Stomach (tissue), 9 donors: ENCODE results near the gene ZC3H7B. TPM values are rescaled to one million over a fixed set of nuclear protein-coding genes. Genes with fewer than 3 reads are reported as not detected.

Source experiments
- DNase-seq, 2 donors: peaks; one replicate each; pipeline versions ENCODE4 v3.0.0 to v3.0.0-alpha.2; 2013 to 2019
- H3K27ac ChIP-seq, 5 donors: fragments of 200-600 bp in 4 of 5; sonication (generic) in 4 of 5; one replicate each; pipeline ENCODE4 v1.5.1; 2013 to 2019; ENCODE audit warnings: mild to moderate bottlenecking in 1 of 5, moderate library complexity in 1 of 5
- H3K27me3 ChIP-seq, 3 donors: fragments of 200-600 bp; sonication (generic); one replicate each; pipeline ENCODE4 v1.5.1; 2017 to 2019; ENCODE audit warnings: mixed run types in 1 of 3
- H3K36me3 ChIP-seq, 4 donors: fragments of 200-600 bp; sonication (generic); 1 replicate in 3 of 4; 2 replicates in 1 of 4; pipeline ENCODE4 v1.5.1; 2016 to 2019
- H3K4me1 ChIP-seq, 4 donors: fragments of 200-600 bp; sonication (generic); one replicate each; pipeline ENCODE4 v1.5.1; 2016 to 2019
- H3K4me3 ChIP-seq, 4 donors: fragments of 200-600 bp; sonication (generic) in 3 of 4; one replicate each; pipeline ENCODE4 v1.5.1; 2016 to 2019; ENCODE audit warnings: mild to moderate bottlenecking in 1 of 4
- H3K9me3 ChIP-seq, 4 donors: fragments of 200-600 bp; sonication (generic); one replicate each; pipeline ENCODE4 v1.5.1; 2016 to 2019
- CTCF ChIP-seq, 7 experiments: fragments of 450-650 bp in 4 of 7; fragments of 200-600 bp in 3 of 7; sonication (generic) in 3 of 7; IDR thresholded peaks; one replicate each; pipeline ENCODE4 v1.5.1; 2016 to 2019; ENCODE audit warnings: antibody characterized with exemption in 7 of 7, control low read depth in 2 of 7, mild to moderate bottlenecking in 1 of 7
- EP300 ChIP-seq: sonication (generic); formaldehyde crosslinking; IDR thresholded peaks from one replicate; pipeline ENCODE4 v1.6.1; 2017; ENCODE audit warnings: antibody characterized with exemption
- POLR2A ChIP-seq, 4 donors: fragments of 450-650 bp; IDR thresholded peaks; one replicate each; pipeline ENCODE4 v1.6.1; 2016; ENCODE audit warnings: antibody characterized with exemption in 4 of 4, control low read depth in 2 of 4, mild to moderate bottlenecking in 1 of 4, moderate library complexity in 1 of 4
- POLR2AphosphoS5 ChIP-seq, 3 donors: sonication (generic); formaldehyde crosslinking; IDR thresholded peaks; one replicate each; pipeline ENCODE4 v1.6.1; 2016; ENCODE audit warnings: antibody characterized with exemption in 3 of 3
- WGBS, 5 donors: extraction: QIAGEN DNeasy Blood & Tissue Kit in 3 of 5; methylation state at CpG; one replicate each; pipeline versions ENCODE4 v1.1.5 to v1.1.7; 2013 to 2018; 5-methylcytosine and 5-hydroxymethylcytosine counted together
- intact Hi-C: fragments of 100-400 bp; cut with DNase I; formaldehyde crosslinking; loops from one replicate; pipeline ENCODE4 v1.15.1; 2023; ENCODE audit warnings: low total_unique reads
- polyA plus RNA-seq, 3 donors: library from polyadenylated mRNA; stranded (reverse); fragments of 200-250 nt; gene quantifications; one replicate each; pipeline ENCODE4 v1.2.3, GENCODE V29; 2013
- total RNA-seq, 5 donors: library from RNA; depleted of rRNA; stranded (reverse); fragments of >200 nt; gene quantifications; one replicate each; pipeline versions ENCODE4 v1.1.0 to v1.2.3, GENCODE V29; 2014 to 2016
- donor health status: healthy with polysubstance abuse.
- donor health status: Bipolar disorder and iron deficiency.
- donor health status: healthy.

Gene ZC3H7B
- total and polyA plus RNA-seq, 8 donors = 4.7 to 40.1 (median 26.2) TPM

GRCh38 chr22:41280065-41280464 lies 21.3 kb upstream of the ZC3H7B start:
- no peak for TF ChIP-seq EP300
- TF ChIP-seq CTCF (IDR thresholded peaks at IDR 0.05) = no peak
- TF ChIP-seq POLR2AphosphoS5 (IDR thresholded peaks at IDR 0.05) = no peak
- no peak for TF ChIP-seq POLR2A (IDR thresholded peaks at IDR 0.05)
- 72 to 82% (median 80%) methylated on average over 3 of the region's 3 CpGs for WGBS, 5 donors
- intact Hi-C loops = no loop called here
- H3K4me3 ChIP-seq = no peak overlapping the region
- peaks cover 55 to 96% (median 89%) of the 10 kb centered on the region in 4 donors for H3K36me3 ChIP-seq
- no peaks in the 10 kb centered on the region for H3K27me3 ChIP-seq
- peak in 1 of 2 donors; percentile 14 for DNase-seq
- no peak overlapping the region for H3K27ac ChIP-seq
- H3K9me3 ChIP-seq = no peaks in the 10 kb centered on the region
- H3K4me1 ChIP-seq = peaks cover 4 to 20% (median 8%) of the 10 kb centered on the region in 4 donors

GRCh38 chr22:41280854-41281253 lies 20.5 kb upstream of the ZC3H7B start:
- Histone ChIP-seq H3K27ac (no peak overlapping the region), H3K27me3 (no peaks in the 10 kb centered on the region), H3K4me1 (peaks cover 8 to 25% (median 14%) of the 10 kb centered on the region in 4 donors), H3K9me3 (no peaks in the 10 kb centered on the region), H3K4me3 (no peak overlapping the region), H3K36me3 (peaks cover 49 to 89% (median 82%) of the 10 kb centered on the region in 4 donors)
- intact Hi-C loops = no loop called here
- no peak for DNase-seq
- WGBS, 5 donors = 71 to 100% (median 86%) methylated on average over 2 of the region's 2 CpGs
- TF ChIP-seq CTCF (IDR thresholded peaks at IDR 0.05) (no peak), POLR2A (IDR thresholded peaks at IDR 0.05) (no peak), EP300 (no peak), POLR2AphosphoS5 (IDR thresholded peaks at IDR 0.05) (no peak)

GRCh38 chr22:41284465-41284864 lies 16.9 kb upstream of the ZC3H7B start:
- TF ChIP-seq POLR2AphosphoS5 (IDR thresholded peaks at IDR 0.05) (no peak), POLR2A (IDR thresholded peaks at IDR 0.05) (no peak), CTCF (IDR thresholded peaks at IDR 0.05) (no peak), EP300 (no peak)
- Histone ChIP-seq H3K4me1 (peaks cover 15 to 52% (median 34%) of the 10 kb centered on the region in 4 donors), H3K27me3 (no peaks in the 10 kb centered on the region), H3K4me3 (peak overlapping the region in 2 of 4 donors; percentile 62 to 94), H3K36me3 (peaks cover 24 to 52% (median 48%) of the 10 kb centered on the region in 4 donors), H3K27ac (peak overlapping the region in 1 of 5 donors; percentile 88), H3K9me3 (no peaks in the 10 kb centered on the region)
- DNase-seq = peak in 1 of 2 donors; percentile 40
- intact Hi-C loops = no loop called here
- 66 to 80% (median 74%) methylated on average over 10 of the region's 10 CpGs for WGBS, 5 donors

GRCh38 chr22:41285441-41285819 lies 15.9 kb upstream of the ZC3H7B start:
- Histone ChIP-seq H3K36me3 (peaks cover 14 to 43% (median 38%) of the 10 kb centered on the region in 4 donors), H3K4me1 (peaks cover 15 to 52% (median 35%) of the 10 kb centered on the region in 4 donors), H3K4me3 (peak overlapping the region; percentile 62 to 97 (median 92)), H3K27me3 (no peaks in the 10 kb centered on the region), H3K27ac (peak overlapping the region; percentile 82 to 94 (median 91)), H3K9me3 (no peaks in the 10 kb centered on the region)
- TF ChIP-seq POLR2A (IDR thresholded peaks at IDR 0.05) (peak in 1 of 4 donors; percentile 7), CTCF (IDR thresholded peaks at IDR 0.05) (no peak), POLR2AphosphoS5 (IDR thresholded peaks at IDR 0.05) (peak in 2 of 3 donors; percentile 44 to 62), EP300 (no peak)
- peak; percentile 62 to 92 for DNase-seq
- intact Hi-C loops = no loop called here
- 0 to 1% (median 0%) methylated on average over 19 to 30 of the region's 30 CpGs for WGBS, 5 donors
